ENCODE measurements around the gene ST3GAL5. TPM values are rescaled to one million over a fixed set of nuclear protein-coding genes. Genes with fewer than 3 reads are reported as not detected.
A peak's percentile ranks its signal among the peaks of the same experiment; 100 is the strongest.

ST3GAL5 gene
- polyA plus RNA-seq, 10 donors = 23.1 to 40.1 (median 31.7) TPM

- DNase-seq = peak in 1 of 3 donors; percentile 59
Observed at GRCh38 chr2:85920810-85921545, 32.2 kb upstream of the ST3GAL5 start.

- no peak for DNase-seq
Observed at GRCh38 chr2:85917887-85918795, 29.4 kb upstream of the ST3GAL5 start.

GRCh38 chr2:85915606-85916303 is 27.0 kb upstream of the ST3GAL5 start:
- DNase-seq = peak in 1 of 3 donors; percentile 25

- DNase-seq = no peak
Observed at GRCh38 chr2:85914922-85915321, 26.1 kb upstream of the ST3GAL5 start.

- no peak for DNase-seq
Observed at GRCh38 chr2:85913884-85914881, 25.4 kb upstream of the ST3GAL5 start.

GRCh38 chr2:85911814-85912692 is 23.3 kb upstream of the ST3GAL5 start:
- peak in 1 of 3 donors; percentile 76 for DNase-seq

- DNase-seq = no peak
Observed at GRCh38 chr2:85911097-85911496, 22.3 kb upstream of the ST3GAL5 start.

GRCh38 chr2:85909005-85909404 is 20.2 kb upstream of the ST3GAL5 start:
- DNase-seq = no peak

GRCh38 chr2:85908506-85908905 is 19.7 kb upstream of the ST3GAL5 start:
- no peak for DNase-seq

- no peak for DNase-seq
Observed at GRCh38 chr2:85907671-85908157, 18.9 kb upstream of the ST3GAL5 start.

- no peak for DNase-seq
Observed at GRCh38 chr2:85906748-85907147, 18.0 kb upstream of the ST3GAL5 start.

GRCh38 chr2:85905891-85906290 is 17.1 kb upstream of the ST3GAL5 start:
- DNase-seq = no peak

- DNase-seq = peak; percentile 44 to 77 (median 58)
Observed at GRCh38 chr2:85905187-85905666, 16.4 kb upstream of the ST3GAL5 start.

GRCh38 chr2:85903849-85904248 is 15.1 kb upstream of the ST3GAL5 start:
- no peak for DNase-seq

- DNase-seq = peak in 1 of 3 donors; percentile 69
Observed at GRCh38 chr2:85902496-85902895, 13.7 kb upstream of the ST3GAL5 start.

- DNase-seq = no peak
Observed at GRCh38 chr2:85901155-85901554, 12.4 kb upstream of the ST3GAL5 start.

GRCh38 chr2:85900366-85900765 is 11.6 kb upstream of the ST3GAL5 start:
- DNase-seq = no peak

GRCh38 chr2:85899849-85900248 is 11.1 kb upstream of the ST3GAL5 start:
- no peak for DNase-seq

GRCh38 chr2:85899284-85899683 is 10.5 kb upstream of the ST3GAL5 start:
- DNase-seq = no peak

GRCh38 chr2:85898881-85899280 is 10.1 kb upstream of the ST3GAL5 start:
- no peak for DNase-seq
